K562 (cell line): ENCODE data around the gene OPTN. TPM values are rescaled to one million over a fixed set of nuclear protein-coding genes. Genes with fewer than 3 reads are reported as not detected.

Experiments
- ATAC-seq: fragments of 200-7000 bp; cut with Tn5 transposase; 3 replicates; pipeline ENCODE4 v1.9.1; 2020; ENCODE audit warnings: moderate library complexity
- BruUV-seq: library from RNA; stranded (reverse); fragments of 400-500 nt; replicated peaks from 2 replicates; lab custom pipeline; 2021; lab: Mats Ljungman, UMichigan
- CTCF ChIA-PET: fragments of 300-600 bp; formaldehyde crosslinking; extraction: SDS; loops from one replicate; lab custom pipeline; 2021; ENCODE audit warnings: low intra/inter-chr PET ratio; lab: Yijun Ruan, JAX
- POLR2A ChIA-PET: fragments of 300-600, 350-650 bp; sonication (Branson Sonifier 250); formaldehyde crosslinking; extraction: SDS; loops from one replicate; lab custom pipeline; 2021; ENCODE audit warnings: antibody characterized with exemption, inconsistent platforms; lab: Yijun Ruan, JAX
- DNase-seq, 4 experiments: peaks; one replicate each; pipeline versions ENCODE4 v3.0.0 to v3.0.0-alpha.2; 2011 to 2018; ENCODE audit warnings: low spot score in 3 of 4, mixed read lengths in 3 of 4; ENCODE audit errors: extremely low read depth in 1 of 4
- FAIRE-seq: peaks from 2 replicates; lab custom pipeline; 2011; peaks lifted over from hg19 to GRCh38; lab: Jason Lieb, UNC
- H2AFZ ChIP-seq: 2 replicates; pipeline ENCODE4 v1.6.0; 2011; ENCODE audit warnings: low read depth, low read length, control low read depth, inconsistent platforms
- H3K27ac ChIP-seq: fragments of 200-600 bp; 3 replicates; pipeline ENCODE4 v1.8.0; 2011; ENCODE audit warnings: low read depth, mild to moderate bottlenecking, control low read depth, inconsistent platforms, low read length, moderate library complexity, mixed read lengths; ENCODE audit errors: extremely low read depth
- H3K27me3 ChIP-seq, 2 experiments: fragments of 300-600 bp in 1 of 2; 2 replicates in 1 of 2; 3 replicates in 1 of 2; pipeline versions ENCODE4 v1.6.0 to v1.8.0; 2011; ENCODE audit warnings: inconsistent platforms in 2 of 2, low read length in 2 of 2, mild to moderate bottlenecking in 1 of 2, mixed read lengths in 1 of 2, moderate library complexity in 1 of 2; ENCODE audit not compliant: control insufficient read depth in 2 of 2, insufficient read depth in 2 of 2
- H3K36me3 ChIP-seq: fragments of 300-600 bp; 3 replicates; pipeline ENCODE4 v1.8.0; 2011; ENCODE audit warnings: mild to moderate bottlenecking, low read length, inconsistent platforms; ENCODE audit not compliant: control insufficient read depth, insufficient read depth
- H3K4me1 ChIP-seq, 2 experiments: fragments of 200-600 bp in 1 of 2; replicated peaks in 1 of 2; 2 replicates in 1 of 2; 3 replicates in 1 of 2; pipeline versions ENCODE4 v1.5.1 to v1.8.0; 2011; ENCODE audit warnings: inconsistent platforms in 2 of 2, low read length in 2 of 2, mild to moderate bottlenecking in 1 of 2, mixed read lengths in 1 of 2, moderate library complexity in 1 of 2; ENCODE audit not compliant: control insufficient read depth in 2 of 2, insufficient read depth in 2 of 2
- H3K4me2 ChIP-seq: 2 replicates; pipeline ENCODE4 v1.6.1; 2011; ENCODE audit warnings: low read length, control low read depth, inconsistent platforms, mixed read lengths; ENCODE audit not compliant: insufficient read depth
- H3K4me3 ChIP-seq: fragments of 200-600 bp; sonication (generic), shearing (Covaris generic); 2 replicates; pipeline ENCODE4 v1.5.1; 2016; ENCODE audit warnings: control low read depth, inconsistent platforms
- H3K79me2 ChIP-seq: fragments of 200-600 bp; 3 replicates; pipeline ENCODE4 v1.8.0; 2011; ENCODE audit warnings: low read length, inconsistent platforms; ENCODE audit not compliant: control insufficient read depth, insufficient read depth
- H3K9ac ChIP-seq, 2 experiments: 2 replicates each; pipeline versions ENCODE4 v1.6.0 to v1.6.1; 2011; ENCODE audit warnings: low read depth in 2 of 2, low read length in 2 of 2, control low read depth in 1 of 2, inconsistent platforms in 1 of 2, mild to moderate bottlenecking in 1 of 2, mixed read lengths in 1 of 2; ENCODE audit not compliant: insufficient read depth in 1 of 2
- H3K9me1 ChIP-seq: one replicate; pipeline ENCODE4 v1.6.0; 2011; ENCODE audit warnings: inconsistent platforms, mild to moderate bottlenecking, low read length, moderate library complexity; ENCODE audit not compliant: control insufficient read depth, insufficient read depth
- H3K9me3 ChIP-seq: replicated peaks from 2 replicates; pipeline ENCODE4 v1.5.1; 2011; ENCODE audit warnings: low read depth, low read length, inconsistent platforms; ENCODE audit not compliant: control insufficient read depth, insufficient read depth
- H4K20me1 ChIP-seq: replicated peaks from 2 replicates; pipeline ENCODE4 v1.6.1; 2011; ENCODE audit warnings: low read length, inconsistent platforms, mixed read lengths; ENCODE audit not compliant: control insufficient read depth, insufficient read depth
- SP1 ChIP-seq: sonication (generic); formaldehyde crosslinking; IDR thresholded peaks from 2 replicates; pipeline ENCODE4 v1.8.1; 2022; ENCODE audit warnings: mild to moderate bottlenecking, missing genetic modification reagents
- TCF3 ChIP-seq: sonication (generic); formaldehyde crosslinking; IDR thresholded peaks from 2 replicates; pipeline ENCODE4 v1.4.0; 2020; ENCODE audit warnings: mild to moderate bottlenecking, missing genetic modification reagents
- ZFP1 ChIP-seq: fragments of 450-650 bp; formaldehyde crosslinking; IDR thresholded peaks from 2 replicates; pipeline ENCODE4 v1.4.0; 2020; ENCODE audit warnings: mild to moderate bottlenecking, mixed read lengths
- WGBS: fragments of 100-300 bp; shearing (Covaris generic); methylation state at CpG from one replicate; pipeline ENCODE4 v1.1.6; 2016; ENCODE audit warnings: low coverage, mixed read lengths; ENCODE audit not compliant: insufficient coverage; ENCODE audit errors: missing lambda C conversion rate; 5-methylcytosine and 5-hydroxymethylcytosine counted together
- in situ Hi-C: fragments of 300-500 bp; cut with MboI; formaldehyde crosslinking; loops from 4 replicates; pipeline ENCODE4 v1.15.0; 2018; ENCODE audit warnings: inconsistent platforms, mixed read lengths
- intact Hi-C: fragments of 100-400 bp; cut with micrococcal nuclease; formaldehyde crosslinking; loops from 2 replicates; pipeline ENCODE4 v1.14.2; 2022
- polyA plus RNA-seq, 8 experiments: library from polyadenylated mRNA; depleted of rRNA in 4 of 8; stranded (reverse) in 5 of 8; unstranded in 3 of 8; fragments of >200 nt; fragmentation: Nextera tagmentation in 2 of 8; fragmentation: Illumina TruSeq in 1 of 8; extraction: Ambion mirVana in 2 of 8; extraction: Trizol in 1 of 8; gene quantifications; 2 replicates each; pipeline versions ENCODE4 v1.2.1 to v1.2.3, GENCODE V29; 2011 to 2014; ENCODE audit warnings: inconsistent platforms in 1 of 8, missing spikeins in 1 of 8
- small RNA-seq: library from RNA; depleted of rRNA; stranded (forward); fragments of <200 nt; gene quantifications from one replicate; pipeline ENCODE3, GENCODE V24; 2014
- total RNA-seq, 7 experiments: library from RNA; depleted of rRNA in 6 of 7; stranded (reverse); fragments of >200 nt in 6 of 7; fragmentation: Illumina TruSeq in 2 of 7; extraction: Trizol in 2 of 7; gene quantifications; 2 replicates each; pipeline versions ENCODE4 v1.2.1 to v1.2.3, GENCODE V29; 2011 to 2021; ENCODE audit warnings: low replicate concordance in 1 of 7
- TF ChIP-seq, protein P1 (sequence below): fragments of 250-450 bp; sonication (Bioruptor Pico); IDR thresholded peaks from 2 replicates; pipeline ENCODE4 v1.8.0; 2022; ENCODE audit warnings: moderate library complexity, mild to moderate bottlenecking, inconsistent platforms
- TF ChIP-seq, protein P2 (sequence below): fragments of 450-650 bp; IDR thresholded peaks from 2 replicates; pipeline ENCODE4 v1.6.1; 2016; ENCODE audit warnings: mild to moderate bottlenecking

The OPTN gene
- total and polyA plus RNA-seq, 9 of the 15 experiments (the other 6 are each of a cell fraction or from before 2014, with no cell fraction given): 2.2 to 6.8 (median 5.0) TPM

DNA sequence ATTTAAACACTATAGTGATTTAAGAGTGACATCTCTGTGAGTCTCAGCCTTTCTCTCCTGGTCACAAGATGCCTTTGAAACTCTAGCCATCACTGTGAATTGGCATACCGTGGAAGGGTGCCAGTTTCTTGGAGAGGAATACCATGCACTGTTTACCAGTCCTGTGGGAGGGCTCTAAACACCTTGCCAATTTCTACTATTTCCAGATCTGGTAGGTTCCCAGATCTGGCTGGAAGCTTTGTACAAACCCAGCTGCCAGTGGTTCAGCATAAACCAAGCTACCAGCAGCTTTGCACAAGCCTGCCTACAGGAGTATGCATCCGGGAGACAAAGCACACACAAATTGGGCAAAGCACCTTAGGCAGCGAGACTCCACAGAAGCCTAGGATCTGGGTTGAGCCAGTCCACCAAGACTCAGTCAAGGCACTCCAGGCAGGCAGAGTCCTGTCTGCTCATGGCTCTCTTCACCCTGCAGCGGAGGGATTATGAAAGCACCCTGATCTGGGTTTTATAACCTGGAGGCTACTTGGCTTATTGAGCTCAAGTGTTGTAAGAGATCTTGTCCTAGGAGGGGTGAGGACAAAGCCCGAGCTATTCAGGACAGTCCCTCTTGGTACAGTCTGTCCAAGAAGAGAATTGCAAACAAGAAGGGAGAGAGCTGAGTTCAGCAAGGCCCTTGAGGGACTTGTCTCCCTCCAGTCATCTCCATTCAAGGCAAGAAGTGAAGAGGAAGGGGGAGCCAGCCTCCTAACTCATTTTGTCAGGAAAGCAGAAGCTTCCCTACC is 85.0 kb downstream of the OPTN start (continued):
- TF ChIP-seq, protein P1, sequence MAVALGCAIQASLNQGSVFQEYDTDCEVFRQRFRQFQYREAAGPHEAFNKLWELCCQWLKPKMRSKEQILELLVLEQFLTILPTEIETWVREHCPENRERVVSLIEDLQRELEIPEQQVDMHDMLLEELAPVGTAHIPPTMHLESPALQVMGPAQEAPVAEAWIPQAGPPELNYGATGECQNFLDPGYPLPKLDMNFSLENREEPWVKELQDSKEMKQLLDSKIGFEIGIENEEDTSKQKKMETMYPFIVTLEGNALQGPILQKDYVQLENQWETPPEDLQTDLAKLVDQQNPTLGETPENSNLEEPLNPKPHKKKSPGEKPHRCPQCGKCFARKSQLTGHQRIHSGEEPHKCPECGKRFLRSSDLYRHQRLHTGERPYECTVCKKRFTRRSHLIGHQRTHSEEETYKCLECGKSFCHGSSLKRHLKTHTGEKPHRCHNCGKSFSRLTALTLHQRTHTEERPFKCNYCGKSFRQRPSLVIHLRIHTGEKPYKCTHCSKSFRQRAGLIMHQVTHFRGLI (CRISPR knock-in tag): no peak
- TF ChIP-seq TCF3 (CRISPR knock-in tag) (no peak), ZFP1 (CRISPR knock-in tag) (no peak), SP1 (no peak)

DNA sequence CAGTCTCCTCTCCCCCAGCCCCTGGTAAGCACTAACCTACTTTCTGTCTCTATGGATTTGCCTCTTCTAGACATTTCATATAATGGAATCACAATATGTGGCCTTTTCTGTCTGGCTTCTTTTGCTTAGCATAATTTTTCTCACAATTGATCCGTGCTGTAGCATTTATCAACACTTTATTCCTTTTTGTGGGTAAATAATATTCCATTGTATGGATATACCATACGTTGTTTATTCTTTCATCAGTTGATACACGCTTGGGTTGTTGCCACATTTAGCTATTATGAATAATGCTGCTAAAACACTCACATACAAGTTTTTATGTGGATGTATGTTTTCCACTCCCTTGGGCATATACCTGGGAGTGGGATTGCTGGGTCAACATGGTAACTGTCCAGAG is 87.2 kb downstream of the OPTN start:
- POLR2A ChIA-PET: no interaction called here
- TF ChIP-seq, protein P2, sequence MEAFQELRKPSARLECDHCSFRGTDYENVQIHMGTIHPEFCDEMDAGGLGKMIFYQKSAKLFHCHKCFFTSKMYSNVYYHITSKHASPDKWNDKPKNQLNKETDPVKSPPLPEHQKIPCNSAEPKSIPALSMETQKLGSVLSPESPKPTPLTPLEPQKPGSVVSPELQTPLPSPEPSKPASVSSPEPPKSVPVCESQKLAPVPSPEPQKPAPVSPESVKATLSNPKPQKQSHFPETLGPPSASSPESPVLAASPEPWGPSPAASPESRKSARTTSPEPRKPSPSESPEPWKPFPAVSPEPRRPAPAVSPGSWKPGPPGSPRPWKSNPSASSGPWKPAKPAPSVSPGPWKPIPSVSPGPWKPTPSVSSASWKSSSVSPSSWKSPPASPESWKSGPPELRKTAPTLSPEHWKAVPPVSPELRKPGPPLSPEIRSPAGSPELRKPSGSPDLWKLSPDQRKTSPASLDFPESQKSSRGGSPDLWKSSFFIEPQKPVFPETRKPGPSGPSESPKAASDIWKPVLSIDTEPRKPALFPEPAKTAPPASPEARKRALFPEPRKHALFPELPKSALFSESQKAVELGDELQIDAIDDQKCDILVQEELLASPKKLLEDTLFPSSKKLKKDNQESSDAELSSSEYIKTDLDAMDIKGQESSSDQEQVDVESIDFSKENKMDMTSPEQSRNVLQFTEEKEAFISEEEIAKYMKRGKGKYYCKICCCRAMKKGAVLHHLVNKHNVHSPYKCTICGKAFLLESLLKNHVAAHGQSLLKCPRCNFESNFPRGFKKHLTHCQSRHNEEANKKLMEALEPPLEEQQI: no peak
- TF ChIP-seq, all 486 proteins: peak for 0
- H3K4me3 ChIP-seq: no peak overlapping the region
- H3K9me3 ChIP-seq: no peaks in the 10 kb centered on the region
- H3K27ac ChIP-seq: no peak overlapping the region
- H3K4me2 ChIP-seq: no peak overlapping the region
- H3K79me2 ChIP-seq: no peaks in the 10 kb centered on the region
- CTCF ChIA-PET: no interaction called here
- 95% methylated on average over 3 of the region's 3 CpGs for WGBS
- H3K27me3 ChIP-seq: no peaks in the 10 kb centered on the region
- H3K9me1 ChIP-seq: no peaks in the 10 kb centered on the region
- H3K4me1 ChIP-seq: no peaks in the 10 kb centered on the region
- no peak for DNase-seq
- no peak overlapping the region for H3K9ac ChIP-seq
- FAIRE-seq: no peak
- no peak for ATAC-seq
- in situ Hi-C loops: no loop called here
- H2AFZ ChIP-seq: no peak overlapping the region
- intact Hi-C loops: no loop called here
- no peaks in the 10 kb centered on the region for H4K20me1 ChIP-seq
- BruUV-seq: no TSS peak
- H3K36me3 ChIP-seq: peaks cover 100% of the 10 kb centered on the region

Small RNA genes within 50 kb of the gene (small RNA-seq; reads per million reads assigned to genes)
- gene SNRPGP5: not detected

Other genes starting within 250 kb of the OPTN start
- not detected in 2 replicates for gene CCDC3, start 98.5 kb upstream of the OPTN start, total RNA-seq (2014; rRNA removed)
- gene CCDC3, start 98.5 kb upstream of the OPTN start, total RNA-seq (2014; rRNA removed; fragmentation: Illumina TruSeq; extraction: Trizol): not detected in 2 replicates
- gene CCDC3, start 98.5 kb upstream of the OPTN start, total RNA-seq (2015; rRNA removed; fragmentation: Illumina TruSeq; extraction: Trizol): not detected in 2 replicates
- 0.04 TPM in 1 of 2 replicates, not detected in the other for gene CCDC3, start 98.5 kb upstream of the OPTN start, total RNA-seq (2021)
- not detected in 2 replicates for gene CCDC3, start 98.5 kb upstream of the OPTN start, polyA plus RNA-seq (2011; rRNA removed)
- not detected in 2 replicates for gene CCDC3, start 98.5 kb upstream of the OPTN start, polyA plus RNA-seq (2014; fragmentation: Illumina TruSeq; extraction: Trizol)
- gene CCDC3, start 98.5 kb upstream of the OPTN start, polyA plus RNA-seq (2014; fragmentation: Nextera tagmentation; extraction: Ambion mirVana): not detected
- not detected in 2 replicates for gene CCDC3, start 98.5 kb upstream of the OPTN start, polyA plus RNA-seq (2014; rRNA removed)
- gene MCM10, start 61.4 kb downstream of the OPTN start, total RNA-seq (2014; rRNA removed): 59.0 and 61.1 TPM in 2 replicates
- gene MCM10, start 61.4 kb downstream of the OPTN start, total RNA-seq (2014; rRNA removed; fragmentation: Illumina TruSeq; extraction: Trizol): 54.6 and 61.9 TPM in 2 replicates
- 55.2 and 56.4 TPM in 2 replicates for gene MCM10, start 61.4 kb downstream of the OPTN start, total RNA-seq (2015; rRNA removed; fragmentation: Illumina TruSeq; extraction: Trizol)
- 59.4 and 68.1 TPM in 2 replicates for gene MCM10, start 61.4 kb downstream of the OPTN start, total RNA-seq (2021)
- gene MCM10, start 61.4 kb downstream of the OPTN start, polyA plus RNA-seq (2011; rRNA removed): 18.7 and 25.9 TPM in 2 replicates
- gene MCM10, start 61.4 kb downstream of the OPTN start, polyA plus RNA-seq (2014; fragmentation: Illumina TruSeq; extraction: Trizol): 40.0 and 48.0 TPM in 2 replicates
- 10 to 100 TPM; 10.4 to 26.1 TPM for gene MCM10, start 61.4 kb downstream of the OPTN start, polyA plus RNA-seq (2014; fragmentation: Nextera tagmentation; extraction: Ambion mirVana)
- 32.7 and 34.3 TPM in 2 replicates for gene MCM10, start 61.4 kb downstream of the OPTN start, polyA plus RNA-seq (2014; rRNA removed)
- not detected in 2 replicates for gene UCMA, start 134.2 kb downstream of the OPTN start, total RNA-seq (2014; rRNA removed)
- gene UCMA, start 134.2 kb downstream of the OPTN start, total RNA-seq (2014; rRNA removed; fragmentation: Illumina TruSeq; extraction: Trizol): not detected in 2 replicates
- not detected in 2 replicates for gene UCMA, start 134.2 kb downstream of the OPTN start, total RNA-seq (2015; rRNA removed; fragmentation: Illumina TruSeq; extraction: Trizol)
- not detected in 2 replicates for gene UCMA, start 134.2 kb downstream of the OPTN start, total RNA-seq (2021)
- not detected in 2 replicates for gene UCMA, start 134.2 kb downstream of the OPTN start, polyA plus RNA-seq (2011; rRNA removed)
- not detected in 2 replicates for gene UCMA, start 134.2 kb downstream of the OPTN start, polyA plus RNA-seq (2014; fragmentation: Illumina TruSeq; extraction: Trizol)
- not detected for gene UCMA, start 134.2 kb downstream of the OPTN start, polyA plus RNA-seq (2014; fragmentation: Nextera tagmentation; extraction: Ambion mirVana)
- not detected in 2 replicates for gene UCMA, start 134.2 kb downstream of the OPTN start, polyA plus RNA-seq (2014; rRNA removed)
- 3.7 and 3.8 TPM in 2 replicates for gene PHYH, start 199.9 kb downstream of the OPTN start, total RNA-seq (2014; rRNA removed)
- 4.0 and 4.4 TPM in 2 replicates for gene PHYH, start 199.9 kb downstream of the OPTN start, total RNA-seq (2014; rRNA removed; fragmentation: Illumina TruSeq; extraction: Trizol)
- gene PHYH, start 199.9 kb downstream of the OPTN start, total RNA-seq (2015; rRNA removed; fragmentation: Illumina TruSeq; extraction: Trizol): 5.4 and 6.1 TPM in 2 replicates
- 4.9 and 5.2 TPM in 2 replicates for gene PHYH, start 199.9 kb downstream of the OPTN start, total RNA-seq (2021)
- gene PHYH, start 199.9 kb downstream of the OPTN start, polyA plus RNA-seq (2011; rRNA removed): 5.7 and 6.1 TPM in 2 replicates
- gene PHYH, start 199.9 kb downstream of the OPTN start, polyA plus RNA-seq (2014; fragmentation: Illumina TruSeq; extraction: Trizol): 5.8 and 6.5 TPM in 2 replicates
- gene PHYH, start 199.9 kb downstream of the OPTN start, polyA plus RNA-seq (2014; fragmentation: Nextera tagmentation; extraction: Ambion mirVana): 1 to 10 TPM; 6.3 to 6.9 TPM
- gene PHYH, start 199.9 kb downstream of the OPTN start, polyA plus RNA-seq (2014; rRNA removed): 4.2 and 6.2 TPM in 2 replicates
- gene SEPHS1, start 248.1 kb downstream of the OPTN start, total RNA-seq (2014; rRNA removed): 35.5 and 35.7 TPM in 2 replicates
- gene SEPHS1, start 248.1 kb downstream of the OPTN start, total RNA-seq (2014; rRNA removed; fragmentation: Illumina TruSeq; extraction: Trizol): 41.8 and 51.1 TPM in 2 replicates
- 40.9 TPM in 2 replicates for gene SEPHS1, start 248.1 kb downstream of the OPTN start, total RNA-seq (2015; rRNA removed; fragmentation: Illumina TruSeq; extraction: Trizol)
- 39.9 and 45.3 TPM in 2 replicates for gene SEPHS1, start 248.1 kb downstream of the OPTN start, total RNA-seq (2021)
- gene SEPHS1, start 248.1 kb downstream of the OPTN start, polyA plus RNA-seq (2011; rRNA removed): 63.4 and 82.8 TPM in 2 replicates
- 79.9 and 83.2 TPM in 2 replicates for gene SEPHS1, start 248.1 kb downstream of the OPTN start, polyA plus RNA-seq (2014; fragmentation: Illumina TruSeq; extraction: Trizol)
- 10 to 100 TPM; 14.7 to 15.9 TPM for gene SEPHS1, start 248.1 kb downstream of the OPTN start, polyA plus RNA-seq (2014; fragmentation: Nextera tagmentation; extraction: Ambion mirVana)
- 48.3 and 48.5 TPM in 2 replicates for gene SEPHS1, start 248.1 kb downstream of the OPTN start, polyA plus RNA-seq (2014; rRNA removed)